HepG2 (cell line): Measurements from ENCODE around the gene NOL12. TPM values are rescaled to one million over a fixed set of nuclear protein-coding genes. Genes with fewer than 3 reads are reported as not detected.

Source experiments
- ATRX ChIP-seq: sonication (generic); formaldehyde crosslinking; IDR thresholded peaks from 2 replicates; pipeline ENCODE4 v1.4.0; 2020; ENCODE audit warnings: missing genetic modification reagents, borderline replicate concordance
- EED ChIP-seq: sonication (generic); formaldehyde crosslinking; IDR thresholded peaks from 2 replicates; pipeline ENCODE4 v1.5.0; 2020; ENCODE audit warnings: mild to moderate bottlenecking, missing genetic modification reagents
- GLI4 ChIP-seq: sonication (generic); formaldehyde crosslinking; IDR thresholded peaks from 2 replicates; pipeline ENCODE4 v1.5.1; 2020; ENCODE audit warnings: missing genetic modification reagents, mild to moderate bottlenecking, moderate library complexity, borderline replicate concordance
- HES4 ChIP-seq: sonication (generic); formaldehyde crosslinking; IDR thresholded peaks from 2 replicates; pipeline ENCODE4 v1.9.0; 2021; ENCODE audit warnings: mild to moderate bottlenecking, missing genetic modification reagents, borderline replicate concordance
- ISL2 ChIP-seq: sonication (generic); formaldehyde crosslinking; IDR thresholded peaks from 2 replicates; pipeline ENCODE4 v1.5.0; 2020; ENCODE audit warnings: missing genetic modification reagents
- KDM4B ChIP-seq: sonication (generic); formaldehyde crosslinking; IDR thresholded peaks from 2 replicates; pipeline ENCODE4 v1.4.0; 2020; ENCODE audit warnings: missing genetic modification reagents
- MTF1 ChIP-seq: sonication (generic); formaldehyde crosslinking; IDR thresholded peaks from 2 replicates; pipeline ENCODE4 v1.5.0; 2020; ENCODE audit warnings: missing genetic modification reagents
- NCOA5 ChIP-seq: sonication (generic); formaldehyde crosslinking; IDR thresholded peaks from 2 replicates; pipeline ENCODE4 v1.4.0; 2020; ENCODE audit warnings: missing genetic modification reagents
- NR0B2 ChIP-seq: sonication (generic); formaldehyde crosslinking; IDR thresholded peaks from 2 replicates; pipeline ENCODE4 v1.4.0; 2020; ENCODE audit warnings: mild to moderate bottlenecking, missing genetic modification reagents
- NR2F6 ChIP-seq, 2 experiments: IDR thresholded peaks; 2 replicates each; pipeline ENCODE4 v1.6.1; 2016; ENCODE audit warnings: antibody characterized with exemption in 1 of 2, mild to moderate bottlenecking in 1 of 2
- PAWR ChIP-seq: sonication (generic); formaldehyde crosslinking; IDR thresholded peaks from 2 replicates; pipeline ENCODE4 v1.4.0; 2020; ENCODE audit warnings: missing genetic modification reagents, mild to moderate bottlenecking, borderline replicate concordance
- RARG ChIP-seq: sonication (generic); formaldehyde crosslinking; IDR thresholded peaks from 2 replicates; pipeline ENCODE4 v1.4.0; 2020; ENCODE audit warnings: low read depth, mild to moderate bottlenecking, missing genetic modification reagents
- RCOR2 ChIP-seq: IDR thresholded peaks from 2 replicates; pipeline ENCODE4 v1.6.1; 2016; ENCODE audit warnings: missing biosample characterization, missing genetic modification reagents
- SPEN ChIP-seq: sonication (generic); formaldehyde crosslinking; IDR thresholded peaks from 2 replicates; pipeline ENCODE4 v1.5.1; 2020; ENCODE audit warnings: low read depth, mild to moderate bottlenecking, missing genetic modification reagents
- XRCC5 ChIP-seq: fragments of 200-400 bp; formaldehyde crosslinking; optimal IDR thresholded peaks from 2 replicates; pipeline ENCODE3; 2017; ENCODE audit warnings: mild to moderate bottlenecking, low read length
- ZBTB7A ChIP-seq: sonication (generic); formaldehyde crosslinking; IDR thresholded peaks from 2 replicates; pipeline ENCODE4 v1.8.0; 2022; ENCODE audit warnings: mild to moderate bottlenecking, missing genetic modification reagents
- ZFP36L2 ChIP-seq: sonication (generic); formaldehyde crosslinking; IDR thresholded peaks from 2 replicates; pipeline ENCODE4 v1.4.0; 2020; ENCODE audit warnings: missing genetic modification reagents
- ZFP82 ChIP-seq: sonication (generic); formaldehyde crosslinking; IDR thresholded peaks from 2 replicates; pipeline ENCODE4 v1.5.1; 2020; ENCODE audit warnings: mild to moderate bottlenecking, missing genetic modification reagents, borderline replicate concordance
- ZNF17 ChIP-seq: sonication (generic); formaldehyde crosslinking; IDR thresholded peaks from 2 replicates; pipeline ENCODE4 v1.5.0; 2020; ENCODE audit warnings: mild to moderate bottlenecking, missing genetic modification reagents
- ZNF180 ChIP-seq: sonication (generic); formaldehyde crosslinking; IDR thresholded peaks from 2 replicates; pipeline ENCODE4 v1.4.0; 2020; ENCODE audit warnings: low read depth, missing genetic modification reagents, borderline replicate concordance
- ZNF24 ChIP-seq: fragments of 450-650 bp; IDR thresholded peaks from 2 replicates; pipeline ENCODE4 v1.6.1; 2017; ENCODE audit warnings: antibody characterized with exemption, mild to moderate bottlenecking
- ZNF550 ChIP-seq: sonication (generic); formaldehyde crosslinking; IDR thresholded peaks from 2 replicates; pipeline ENCODE4 v1.4.0; 2020; ENCODE audit warnings: mild to moderate bottlenecking, missing genetic modification reagents, borderline replicate concordance
- ZNF564 ChIP-seq: sonication (generic); formaldehyde crosslinking; IDR thresholded peaks from 2 replicates; pipeline ENCODE4 v1.8.1; 2023; ENCODE audit warnings: mild to moderate bottlenecking, missing genetic modification reagents
- ZNF724P ChIP-seq: sonication (generic); formaldehyde crosslinking; IDR thresholded peaks from 2 replicates; pipeline ENCODE4 v1.8.0; 2022; ENCODE audit warnings: missing genetic modification reagents, borderline replicate concordance
- ZNF766 ChIP-seq: sonication (generic); formaldehyde crosslinking; IDR thresholded peaks from 2 replicates; pipeline ENCODE4 v1.5.0; 2020; ENCODE audit warnings: missing genetic modification reagents, borderline replicate concordance
- ZSCAN21 ChIP-seq: sonication (generic); formaldehyde crosslinking; IDR thresholded peaks from 2 replicates; pipeline ENCODE4 v1.8.0; 2022; ENCODE audit warnings: mild to moderate bottlenecking, missing genetic modification reagents, moderate library complexity, borderline replicate concordance
- polyA plus RNA-seq, 8 experiments: library from polyadenylated mRNA; depleted of rRNA in 3 of 8; stranded (reverse) in 7 of 8; unstranded in 1 of 8; fragments of >200 nt; fragmentation: Illumina TruSeq in 4 of 8; extraction: Trizol in 4 of 8; gene quantifications; 2 replicates each; pipeline versions ENCODE4 v1.2.1 to v1.2.3, GENCODE V29; 2011 to 2016; ENCODE audit warnings: low read depth in 4 of 8, missing spikeins in 1 of 8, mixed read lengths in 1 of 8; ENCODE audit not compliant: insufficient read depth in 1 of 8
- total RNA-seq, 5 experiments: library from RNA; depleted of rRNA; stranded (reverse); fragments of >200 nt; fragmentation: Illumina TruSeq; extraction: Trizol; gene quantifications; 2 replicates each; pipeline ENCODE4 v1.2.3, GENCODE V29; 2016; ENCODE audit warnings: low read depth in 1 of 5
- TF ChIP-seq, protein P1 (sequence below): sonication (generic); formaldehyde crosslinking; conservative IDR thresholded peaks from 2 replicates; pipeline ENCODE4 v1.4.0; 2020; ENCODE audit warnings: missing genetic modification reagents
- TF ChIP-seq, protein P2 (sequence below): sonication (generic); formaldehyde crosslinking; IDR thresholded peaks from 2 replicates; pipeline ENCODE4 v1.4.0; 2020; ENCODE audit warnings: missing genetic modification reagents

Gene NOL12
- total and polyA plus RNA-seq, 2 of the 13 experiments (the other 11 are each of a cell fraction or from before 2014, with no cell fraction given): 14.3 to 31.4 TPM

GRCh38 chr22:37734964-37735451 lies 48.9 kb downstream of the NOL12 start (continued):
- TF ChIP-seq RCOR2: 0 out of 2 replicates have a peak, but pooled peaks have one; percentile 30
- TF ChIP-seq KDM4B: 0 out of 2 replicates have a peak, but pooled peaks have one; percentile 61
- 0 out of 2 replicates have a peak, but pooled peaks have one; percentile 21 for TF ChIP-seq ZBTB7A (CRISPR knock-in tag)
- TF ChIP-seq, protein P1, sequence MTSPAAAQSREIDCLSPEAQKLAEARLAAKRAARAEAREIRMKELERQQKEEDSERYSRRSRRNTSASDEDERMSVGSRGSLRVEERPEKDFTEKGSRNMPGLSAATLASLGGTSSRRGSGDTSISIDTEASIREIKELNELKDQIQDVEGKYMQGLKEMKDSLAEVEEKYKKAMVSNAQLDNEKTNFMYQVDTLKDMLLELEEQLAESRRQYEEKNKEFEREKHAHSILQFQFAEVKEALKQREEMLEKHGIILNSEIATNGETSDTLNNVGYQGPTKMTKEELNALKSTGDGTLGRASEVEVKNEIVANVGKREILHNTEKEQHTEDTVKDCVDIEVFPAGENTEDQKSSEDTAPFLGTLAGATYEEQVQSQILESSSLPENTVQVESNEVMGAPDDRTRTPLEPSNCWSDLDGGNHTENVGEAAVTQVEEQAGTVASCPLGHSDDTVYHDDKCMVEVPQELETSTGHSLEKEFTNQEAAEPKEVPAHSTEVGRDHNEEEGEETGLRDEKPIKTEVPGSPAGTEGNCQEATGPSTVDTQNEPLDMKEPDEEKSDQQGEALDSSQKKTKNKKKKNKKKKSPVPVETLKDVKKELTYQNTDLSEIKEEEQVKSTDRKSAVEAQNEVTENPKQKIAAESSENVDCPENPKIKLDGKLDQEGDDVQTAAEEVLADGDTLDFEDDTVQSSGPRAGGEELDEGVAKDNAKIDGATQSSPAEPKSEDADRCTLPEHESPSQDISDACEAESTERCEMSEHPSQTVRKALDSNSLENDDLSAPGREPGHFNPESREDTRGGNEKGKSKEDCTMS: no peak
- no peak for TF ChIP-seq NCOA5
- TF ChIP-seq ZFP36L2 (CRISPR knock-in tag): no peak
- no peak for TF ChIP-seq ZNF24
- no peak for TF ChIP-seq ZNF17
- TF ChIP-seq EED (CRISPR knock-in tag): no peak
- TF ChIP-seq ATRX (CRISPR knock-in tag): no peak
- no peak for TF ChIP-seq HES4 (CRISPR knock-in tag)
- TF ChIP-seq ZNF724P (CRISPR knock-in tag): no peak
- TF ChIP-seq ZFP82: no peak
- TF ChIP-seq ZNF564: no peak
- TF ChIP-seq ZNF550 (CRISPR knock-in tag): no peak
- no peak for TF ChIP-seq ZNF180 (CRISPR knock-in tag)
- TF ChIP-seq NR2F6 (IDR thresholded peaks at IDR 0.05): no peak
- no peak for TF ChIP-seq NR2F6 (CRISPR knock-in tag; IDR thresholded peaks at IDR 0.05)
- TF ChIP-seq MTF1 (CRISPR knock-in tag): no peak
- TF ChIP-seq ISL2 (CRISPR knock-in tag): peak; percentile 47; the same call in 1 of the 2 replicates
- TF ChIP-seq GLI4 (CRISPR knock-in tag): 0 out of 2 replicates have a peak, but pooled peaks have one; percentile 63
- peak; percentile 28; the same call in 1 of the 2 replicates for TF ChIP-seq ZSCAN21 (CRISPR knock-in tag)
- no peak for TF ChIP-seq PAWR (CRISPR knock-in tag)
- no peak for TF ChIP-seq RARG (CRISPR knock-in tag)
- TF ChIP-seq, protein P2, sequence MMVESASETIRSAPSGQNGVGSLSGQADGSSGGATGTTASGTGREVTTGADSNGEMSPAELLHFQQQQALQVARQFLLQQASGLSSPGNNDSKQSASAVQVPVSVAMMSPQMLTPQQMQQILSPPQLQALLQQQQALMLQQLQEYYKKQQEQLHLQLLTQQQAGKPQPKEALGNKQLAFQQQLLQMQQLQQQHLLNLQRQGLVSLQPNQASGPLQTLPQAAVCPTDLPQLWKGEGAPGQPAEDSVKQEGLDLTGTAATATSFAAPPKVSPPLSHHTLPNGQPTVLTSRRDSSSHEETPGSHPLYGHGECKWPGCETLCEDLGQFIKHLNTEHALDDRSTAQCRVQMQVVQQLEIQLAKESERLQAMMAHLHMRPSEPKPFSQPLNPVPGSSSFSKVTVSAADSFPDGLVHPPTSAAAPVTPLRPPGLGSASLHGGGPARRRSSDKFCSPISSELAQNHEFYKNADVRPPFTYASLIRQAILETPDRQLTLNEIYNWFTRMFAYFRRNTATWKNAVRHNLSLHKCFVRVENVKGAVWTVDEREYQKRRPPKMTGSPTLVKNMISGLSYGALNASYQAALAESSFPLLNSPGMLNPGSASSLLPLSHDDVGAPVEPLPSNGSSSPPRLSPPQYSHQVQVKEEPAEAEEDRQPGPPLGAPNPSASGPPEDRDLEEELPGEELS (CRISPR knock-in tag): peak; percentile 41; the same call in 1 of the 2 replicates
- no peak for TF ChIP-seq NR0B2 (CRISPR knock-in tag)
- TF ChIP-seq XRCC5: peak; percentile 87
- no peak for TF ChIP-seq SPEN
- 0 out of 2 replicates have a peak, but pooled peaks have one; percentile 50 for TF ChIP-seq ZNF766 (CRISPR knock-in tag)
